Activated gamma-delta T cell (primary cell): Measurements from ENCODE around the gene PHOX2B.
"Not testable (repeated sequence)": the region's sequence is repeated elsewhere in the genome, so short reads cannot be mapped to it uniquely, and the experiment has no call there.

Experiments used
- DNase-seq: peaks from one replicate; lab custom pipeline; 2025; lab: John Stamatoyannopoulos, UW

The PHOX2B gene

DNA sequence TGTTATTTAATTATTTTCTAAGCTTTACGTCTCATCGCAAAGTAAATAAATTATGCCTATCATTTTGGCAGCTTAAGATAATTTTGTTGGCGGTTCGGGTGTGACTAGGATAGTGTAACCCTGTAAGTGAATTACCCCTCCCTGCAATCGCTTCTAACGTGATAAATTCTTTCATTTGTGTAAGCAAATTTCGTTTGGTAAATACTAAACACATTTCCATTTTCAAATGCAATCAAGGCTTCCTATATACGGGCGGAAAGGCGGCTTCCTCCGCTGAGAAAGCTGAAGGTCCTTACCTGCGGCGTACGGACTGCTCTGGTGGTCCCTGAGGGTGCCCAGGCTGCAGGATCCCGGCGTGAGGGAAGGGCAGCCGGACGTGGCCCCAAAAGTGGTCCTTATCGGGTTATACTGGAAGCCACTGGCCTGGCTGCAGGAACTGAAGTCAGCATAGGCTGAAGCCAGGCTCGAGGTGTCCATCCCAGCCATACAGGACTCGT is 403 bp downstream of the PHOX2B start:
- no peak for DNase-seq

DNA sequence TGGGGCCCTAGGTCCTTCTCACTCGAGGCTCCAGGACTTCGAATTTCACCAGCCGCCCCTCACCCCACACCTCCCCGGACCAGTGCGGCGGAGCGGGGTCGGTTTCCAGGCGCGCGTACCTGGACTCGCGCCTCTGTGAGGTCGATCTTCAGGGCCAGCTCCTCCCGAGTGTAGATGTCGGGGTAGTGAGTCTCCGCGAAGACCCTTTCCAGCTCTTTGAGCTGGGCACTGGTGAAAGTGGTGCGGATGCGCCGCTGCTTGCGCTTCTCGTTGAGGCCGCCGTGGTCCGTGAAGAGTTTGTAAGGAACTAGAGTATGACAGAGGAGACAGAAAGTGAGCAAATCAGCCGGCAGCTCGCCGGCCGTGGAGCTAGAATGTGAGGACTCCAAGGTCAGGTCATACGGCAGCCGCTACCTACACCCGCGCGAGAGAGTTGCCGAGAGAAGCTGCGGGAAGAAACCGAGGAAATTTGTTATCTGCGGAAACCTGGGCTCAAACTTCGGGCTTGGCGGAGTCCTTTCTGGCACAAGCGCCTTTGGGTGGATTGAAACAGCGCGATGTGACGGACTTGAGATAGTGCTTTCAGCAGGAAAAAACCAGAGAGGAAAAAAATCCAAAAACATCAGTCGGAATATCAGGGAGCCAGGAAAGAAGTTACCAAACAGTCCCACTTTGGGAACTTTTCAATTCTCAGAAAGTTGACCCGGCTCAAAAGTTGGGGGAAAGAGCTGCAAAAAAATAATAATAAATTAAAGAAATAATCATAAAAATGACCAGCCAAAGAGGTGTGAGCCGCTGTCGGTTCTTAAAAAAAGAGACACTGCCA is 1.1 kb downstream of the PHOX2B start:
- DNase-seq, result no peak

DNA sequence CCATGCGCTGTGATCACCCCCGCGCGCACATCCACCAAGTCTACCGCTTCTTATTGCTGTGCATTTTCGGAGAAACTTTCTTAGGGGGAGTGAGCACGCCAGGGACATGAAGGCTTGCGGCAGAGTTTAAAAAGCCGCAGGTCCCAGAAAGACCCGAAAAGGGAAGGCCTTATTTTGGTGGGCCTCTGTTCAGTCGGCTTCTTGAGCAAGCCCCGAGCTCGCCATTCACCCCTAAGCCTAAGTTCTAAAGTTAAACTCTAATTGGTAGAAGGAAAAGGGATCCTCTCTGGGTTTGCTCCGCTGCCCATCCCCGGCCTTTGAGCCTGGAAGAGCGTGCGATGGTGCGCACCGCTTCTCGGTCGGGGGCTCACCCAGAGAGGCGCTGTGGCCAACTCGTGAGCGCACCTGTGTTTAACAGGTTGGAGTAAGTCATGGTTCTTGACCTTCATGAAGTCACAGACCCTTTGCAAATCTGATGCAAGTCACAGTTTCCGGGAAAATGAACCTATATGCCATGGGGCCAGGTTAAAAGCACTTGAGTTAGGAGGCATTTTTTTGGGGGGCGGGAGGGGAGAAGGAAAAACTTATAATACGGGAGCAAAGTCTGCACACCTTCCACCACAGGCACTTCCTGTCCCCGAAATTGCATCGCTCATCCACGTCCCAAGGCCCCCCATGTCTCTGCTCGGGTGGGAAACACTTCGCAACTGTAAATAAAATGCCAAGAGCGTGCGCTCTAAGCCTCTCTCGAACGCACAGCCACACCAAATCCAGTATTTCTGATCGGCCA is 1.9 kb downstream of the PHOX2B start:
- no peak for DNase-seq

DNA sequence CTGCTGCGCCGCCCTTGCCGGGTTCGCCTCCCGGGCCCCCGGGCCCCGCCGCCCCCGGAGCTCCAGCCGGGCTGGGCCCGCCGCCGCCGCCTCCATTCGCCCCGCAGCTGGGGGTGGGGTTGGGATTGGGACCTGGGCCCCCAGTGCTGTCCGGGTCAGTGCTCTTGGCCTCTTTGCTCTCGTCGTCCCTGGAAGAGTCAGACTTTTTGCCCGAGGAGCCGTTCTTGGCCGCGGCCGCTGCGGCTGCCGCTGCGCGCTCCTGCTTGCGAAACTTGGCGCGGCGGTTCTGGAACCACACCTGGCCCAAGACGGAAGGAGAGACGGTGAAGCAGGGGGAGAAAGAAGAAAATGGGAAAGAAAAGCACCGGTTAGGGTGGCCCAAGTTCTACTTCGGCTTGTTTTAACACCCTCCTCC is 2.5 kb downstream of the PHOX2B start:
- no peak for DNase-seq

DNA sequence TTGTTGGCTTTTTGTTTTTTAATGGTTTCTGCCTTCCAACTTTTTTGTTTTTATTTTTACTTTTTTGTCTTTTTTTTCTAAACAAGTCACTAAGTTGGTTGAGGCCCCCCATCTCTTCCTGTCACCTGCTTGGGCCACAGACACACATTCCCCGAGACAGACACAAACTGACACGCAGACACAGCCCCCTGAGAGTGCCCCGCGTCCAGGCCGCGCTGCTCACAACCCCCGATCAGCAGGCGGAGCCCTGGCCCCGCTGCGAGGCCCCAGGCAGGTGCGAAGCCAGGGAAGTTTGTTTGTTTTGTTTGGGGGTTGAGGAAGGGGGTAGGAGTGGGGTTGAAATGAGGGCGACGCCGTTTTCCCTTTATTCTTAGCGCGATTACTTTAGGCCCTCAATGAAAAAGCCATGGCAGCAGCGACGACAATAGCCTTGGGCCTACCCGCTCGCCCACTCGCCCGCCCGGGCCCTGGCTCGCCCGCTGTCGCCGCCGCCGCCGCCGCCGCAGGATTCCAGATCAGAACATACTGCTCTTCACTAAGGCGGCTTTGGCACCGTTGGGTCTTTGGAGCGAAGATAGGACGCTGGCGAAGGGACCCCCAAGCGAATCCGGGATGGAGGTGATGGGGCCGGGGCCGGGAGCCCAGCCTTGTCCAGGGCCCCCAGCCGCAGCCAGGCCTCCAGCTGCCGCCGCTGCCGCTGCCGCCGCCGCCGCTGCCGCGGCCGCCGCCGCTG is 3.1 kb downstream of the PHOX2B start:
- no peak for DNase-seq

DNA sequence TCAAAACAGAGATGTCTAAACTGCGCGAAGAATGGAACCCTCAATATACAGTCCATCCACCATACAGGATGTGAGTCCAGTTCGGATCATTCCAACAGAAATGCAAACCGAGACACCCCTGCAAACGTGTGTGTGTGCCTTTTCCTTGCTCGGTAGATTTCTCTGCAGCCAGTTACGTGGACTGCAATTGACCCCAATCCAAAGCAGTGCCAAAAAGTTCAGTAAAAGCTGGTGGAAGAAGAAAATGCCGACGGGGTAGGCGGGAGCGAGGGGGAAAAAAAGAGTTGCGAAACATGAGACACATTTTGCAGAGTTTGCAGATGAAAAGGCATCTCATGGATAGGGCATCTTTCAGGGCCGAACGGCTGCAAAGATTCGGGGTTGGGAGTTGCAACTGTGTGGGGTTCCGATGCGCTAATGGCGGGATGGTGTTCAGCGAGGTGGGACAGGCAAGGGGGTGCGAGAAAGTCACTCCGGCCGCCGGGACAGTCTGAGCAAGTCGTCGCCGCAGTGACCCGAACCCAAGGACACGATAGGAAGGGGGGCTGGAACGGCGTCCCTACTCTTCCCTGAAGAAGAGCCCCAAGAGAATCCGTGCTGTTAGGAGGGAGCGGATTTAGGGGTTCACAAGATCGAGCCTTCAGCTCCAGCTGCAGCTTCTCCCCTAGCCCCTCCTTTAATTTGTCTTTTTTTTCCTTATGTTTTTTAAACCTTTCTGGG is 3.8 kb downstream of the PHOX2B start:
- no peak for DNase-seq

DNA sequence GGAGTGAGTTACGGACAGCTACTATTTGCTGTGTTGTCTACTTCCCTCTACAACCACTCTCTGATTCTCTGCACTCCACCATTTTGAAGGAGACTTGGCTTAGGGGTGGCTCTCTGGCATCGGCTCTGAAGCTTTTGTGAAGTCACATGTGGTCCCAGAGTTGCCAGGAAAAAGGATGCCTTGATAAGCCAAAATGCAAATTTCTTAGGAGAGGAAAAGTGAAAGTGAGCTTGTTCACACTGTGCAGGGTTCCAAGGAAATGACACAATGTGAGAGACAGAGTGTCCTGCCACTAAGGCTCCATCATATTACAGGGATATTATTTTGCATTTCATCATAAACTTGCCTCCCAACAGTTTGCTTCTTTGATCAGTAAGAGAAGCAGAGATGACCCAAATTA is 7.2 kb downstream of the PHOX2B start:
- DNase-seq, result no peak

DNA sequence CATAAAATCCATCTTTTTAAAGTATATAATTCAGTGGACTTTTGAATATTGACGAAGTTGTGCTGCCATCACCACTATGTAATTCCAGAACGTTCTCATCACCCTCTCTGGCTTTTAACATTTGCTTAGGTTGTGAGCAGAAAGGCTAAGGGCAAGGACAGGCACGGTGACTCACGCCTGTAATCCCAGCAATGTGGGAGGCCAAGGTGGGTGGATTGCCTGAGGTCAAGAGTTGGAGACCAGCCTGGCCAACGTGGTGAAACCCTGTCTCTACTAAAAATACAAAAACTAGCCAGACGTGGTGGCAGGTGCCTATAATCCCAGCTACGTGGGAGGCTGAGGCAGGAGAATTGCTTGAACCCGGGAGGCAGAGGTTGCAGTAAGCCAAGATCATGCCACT is 11.0 kb downstream of the PHOX2B start:
- DNase-seq, result not testable (repeated sequence)

DNA sequence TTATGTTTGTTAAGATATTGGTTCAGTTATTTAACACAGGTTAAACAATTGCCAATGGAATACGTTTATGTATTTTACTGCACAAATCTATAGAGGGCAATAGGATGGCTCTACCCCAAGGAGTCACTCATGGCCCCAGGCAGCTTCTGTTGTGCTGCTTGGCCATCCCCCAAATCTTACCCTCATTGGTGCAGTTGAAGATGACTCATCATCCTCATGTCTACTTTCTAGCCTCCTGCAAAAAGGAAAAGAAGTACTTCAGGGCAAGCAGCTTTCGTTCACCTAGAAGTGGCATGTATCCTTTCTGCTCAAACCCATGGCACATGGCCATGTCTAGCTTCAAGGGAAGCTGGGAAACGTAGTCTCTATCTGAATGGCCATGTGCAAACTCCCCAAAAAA is 14.2 kb downstream of the PHOX2B start:
- DNase-seq, result no peak

DNA sequence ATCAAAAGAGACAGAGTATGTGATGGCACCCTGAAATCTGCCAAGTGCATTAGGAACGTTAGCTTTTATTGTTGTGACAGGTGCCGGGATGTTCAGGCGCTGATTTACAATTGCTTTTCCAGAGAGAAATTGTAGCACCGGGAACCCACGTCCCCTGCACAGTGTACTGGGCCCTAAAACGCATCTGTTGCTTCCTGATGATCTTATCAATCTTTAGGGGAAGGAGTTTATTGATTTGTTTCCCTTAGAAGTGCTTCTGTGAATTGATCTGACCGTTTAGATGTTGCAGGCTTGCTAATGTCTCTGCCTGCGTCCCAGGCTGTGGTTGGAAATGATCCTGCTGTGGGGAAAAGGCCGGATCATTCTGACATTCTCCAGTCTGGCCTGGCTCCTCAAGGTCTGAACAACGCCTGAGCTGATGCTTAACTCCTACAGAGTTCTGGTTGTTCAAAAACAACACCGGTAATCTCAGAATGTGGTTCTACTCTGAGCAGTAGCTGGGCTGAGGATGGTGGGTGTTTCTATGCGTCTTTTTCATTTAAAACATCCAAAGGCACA is 16.9 kb downstream of the PHOX2B start:
- DNase-seq, result no peak

DNA sequence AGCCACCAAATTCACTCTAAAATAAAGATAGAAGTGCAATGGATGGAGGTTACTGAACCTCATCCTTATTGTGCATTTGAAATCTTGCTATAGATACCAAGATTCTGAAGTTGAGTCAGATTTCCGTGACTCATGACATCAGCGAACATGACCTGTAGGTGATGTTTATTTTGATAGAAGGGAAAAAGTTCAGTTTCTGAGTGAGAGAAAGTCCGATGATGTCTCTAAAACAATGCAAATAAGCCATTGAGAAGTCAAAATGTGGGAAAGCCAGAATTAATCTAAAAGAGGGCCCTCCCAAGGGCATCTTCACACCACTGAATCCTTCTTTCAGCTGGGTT is 20.0 kb downstream of the PHOX2B start:
- no peak for DNase-seq

DNA sequence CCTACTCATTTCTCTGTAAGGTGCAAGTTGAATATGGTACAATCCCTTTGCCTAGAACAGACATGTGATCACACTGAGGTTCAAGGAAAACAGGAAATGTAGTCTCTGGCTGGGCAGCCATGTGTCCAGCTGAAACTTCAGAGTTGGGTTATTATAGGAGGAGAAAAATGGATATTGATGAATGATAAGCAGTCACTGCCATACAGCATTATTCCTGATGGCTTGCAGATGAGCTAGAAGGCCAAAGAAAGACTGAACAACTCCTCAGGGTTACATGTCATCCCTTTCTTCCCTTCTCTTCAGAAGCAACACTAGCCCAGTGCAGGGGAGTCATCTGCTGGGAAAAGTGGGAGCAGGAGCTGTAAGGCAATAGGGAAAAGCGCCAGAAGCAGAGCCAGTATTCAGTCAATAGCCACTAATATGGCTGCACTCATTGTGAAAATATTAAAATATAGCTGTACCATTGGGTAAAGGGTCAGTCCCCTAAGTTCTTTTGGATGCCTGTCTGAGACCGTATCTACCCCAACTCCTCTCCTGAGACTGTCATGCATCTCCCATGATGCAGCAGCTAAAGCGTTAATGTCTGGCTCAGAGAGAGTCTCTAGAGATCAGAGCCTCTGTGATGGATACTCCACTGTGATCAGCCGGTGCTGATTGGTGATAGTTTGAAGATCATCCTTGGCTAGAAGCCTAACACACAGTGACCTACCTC is 20.5 kb downstream of the PHOX2B start:
- no peak for DNase-seq

DNA sequence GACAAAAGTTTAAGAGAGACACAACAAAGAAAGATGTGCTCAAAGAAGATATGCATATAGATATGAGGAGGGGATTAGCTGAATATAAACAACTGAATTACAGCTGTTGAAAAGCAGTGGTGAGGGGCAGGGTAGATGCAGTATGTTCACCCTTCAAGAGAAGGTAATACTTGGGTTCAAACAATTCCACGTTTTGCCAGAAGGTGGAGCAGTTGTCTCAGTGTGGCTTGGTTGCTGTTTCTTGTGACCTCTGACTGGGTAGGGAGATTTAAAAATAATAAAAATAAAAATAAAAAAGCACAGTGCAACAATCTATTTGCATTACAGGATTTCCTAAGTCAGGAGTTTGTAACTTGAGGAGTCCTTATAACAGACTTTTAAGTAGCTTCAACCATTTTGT is 23.3 kb downstream of the PHOX2B start:
- DNase-seq, result no peak

DNA sequence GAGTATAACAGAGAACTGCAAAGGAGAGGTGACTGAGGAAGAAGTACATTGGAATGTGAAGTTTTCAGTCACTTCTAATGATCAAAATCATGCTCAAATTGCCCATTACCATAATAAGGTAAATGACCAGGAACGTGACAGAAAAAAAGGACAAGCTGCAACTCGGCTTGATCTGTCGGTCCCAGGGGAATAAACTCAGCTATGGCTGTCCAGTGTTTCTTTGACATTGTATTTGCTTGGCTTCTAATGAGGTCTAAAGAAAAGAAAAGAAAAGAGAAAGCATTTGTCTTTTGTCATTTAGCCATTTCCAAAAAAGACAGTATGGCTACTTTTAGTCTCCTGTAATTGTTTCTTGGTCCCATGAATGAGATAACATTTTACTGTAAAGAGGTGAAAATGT is 25.2 kb downstream of the PHOX2B start:
- no peak for DNase-seq

DNA sequence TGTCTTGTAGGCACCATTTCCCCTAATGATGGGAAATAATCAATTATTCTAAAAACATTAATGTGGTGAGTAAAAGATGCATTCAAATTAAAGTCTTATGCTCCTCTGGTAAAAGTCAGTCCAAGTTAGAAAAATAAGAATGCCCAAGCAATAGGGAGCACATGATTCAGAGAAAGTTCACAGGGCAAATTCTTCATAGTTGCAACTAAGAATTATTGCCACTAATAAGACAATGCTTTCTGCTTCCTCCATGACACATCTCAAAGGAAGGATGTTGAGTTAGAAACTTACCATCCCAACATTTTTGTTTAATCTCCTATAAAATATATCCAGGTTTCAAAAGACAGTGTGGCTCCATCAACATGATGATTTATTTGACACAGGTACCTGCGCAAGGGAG is 26.3 kb downstream of the PHOX2B start:
- DNase-seq, result no peak

DNA sequence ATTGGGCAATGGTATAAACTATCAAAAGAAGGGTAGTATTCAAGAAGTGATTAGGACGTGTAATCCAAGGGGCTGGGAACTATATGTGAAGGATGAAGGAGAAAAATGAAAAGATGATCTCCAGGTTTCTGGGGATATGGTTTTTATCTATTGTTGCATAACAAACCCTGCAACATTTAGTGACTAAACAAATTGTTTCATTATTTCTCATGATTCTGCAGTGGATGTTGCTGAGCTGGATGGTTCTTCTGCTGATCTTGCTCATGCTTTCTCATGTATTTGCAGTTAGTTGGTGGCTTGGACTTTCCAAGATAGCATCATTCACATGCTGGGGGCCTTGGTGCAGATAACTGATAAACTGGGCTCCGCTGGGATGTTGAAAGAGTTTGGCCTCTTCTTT is 29.1 kb downstream of the PHOX2B start:
- DNase-seq, result no peak

DNA sequence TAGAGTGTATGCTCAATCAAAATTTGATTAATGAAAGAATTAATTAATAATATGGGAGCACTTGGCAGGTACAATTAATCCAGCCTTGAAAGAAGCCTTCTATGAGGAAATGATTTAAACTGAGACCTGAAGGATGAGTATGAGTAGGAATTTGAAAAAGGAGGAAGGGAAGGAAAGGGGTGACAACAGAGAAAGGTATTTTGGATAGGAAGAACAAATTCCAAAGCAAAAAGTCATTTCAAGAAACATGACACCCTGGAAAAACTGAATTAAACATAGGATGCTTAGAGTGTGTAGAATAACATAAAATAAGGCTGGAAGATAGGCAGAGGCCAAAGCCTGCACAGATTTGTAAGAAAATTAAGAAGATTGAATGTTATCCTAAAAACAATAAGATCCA is 29.6 kb downstream of the PHOX2B start:
- DNase-seq, result no peak

DNA sequence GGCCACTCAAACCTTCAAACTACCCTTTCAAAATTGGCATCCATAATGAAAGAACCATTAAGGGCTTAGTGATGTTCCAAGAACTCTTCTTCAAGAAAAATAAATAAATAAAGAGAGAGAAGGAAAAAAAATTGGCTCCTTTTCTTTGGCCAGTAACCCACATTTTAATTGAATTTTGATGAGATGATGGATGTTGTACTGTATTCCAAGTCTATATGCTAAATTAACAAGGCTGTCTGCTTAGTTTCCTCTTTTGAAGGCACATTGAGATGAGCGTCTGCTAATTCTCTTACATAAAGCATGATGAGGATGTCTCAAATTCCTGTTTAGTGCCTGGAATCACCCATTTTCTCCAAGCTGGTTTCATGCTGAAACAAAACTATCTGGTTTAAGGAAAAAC is 33.4 kb downstream of the PHOX2B start:
- DNase-seq, result no peak

DNA sequence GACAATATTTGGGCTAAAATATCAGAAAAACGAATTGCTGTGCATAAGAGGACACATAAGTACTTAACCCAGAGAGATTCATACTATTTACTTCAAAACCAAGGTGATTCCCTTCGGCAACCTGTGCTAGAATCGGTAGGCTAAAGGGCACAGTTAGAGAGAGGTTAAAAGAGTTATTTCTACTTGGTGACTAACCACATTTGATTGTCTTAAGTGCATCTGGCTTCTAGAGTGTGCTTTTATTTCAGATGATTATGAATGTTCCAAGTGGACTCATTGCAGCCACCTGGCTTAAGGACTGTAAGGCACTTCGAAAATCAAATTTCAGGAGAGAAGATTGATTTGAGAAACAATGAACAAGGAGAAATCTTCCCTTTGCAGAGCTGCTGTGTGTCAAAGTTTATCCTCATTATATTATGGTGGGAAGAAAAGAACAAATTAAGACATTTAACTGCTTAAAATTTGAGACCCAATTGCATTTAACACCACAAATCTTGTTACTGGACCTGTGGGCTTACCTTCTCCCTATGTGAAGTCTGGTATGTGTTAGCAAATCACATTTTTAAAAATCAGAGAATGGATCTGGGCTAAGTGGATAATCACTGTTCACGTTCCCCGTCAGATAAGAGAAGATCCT is 34.0 kb downstream of the PHOX2B start:
- no peak for DNase-seq

DNA sequence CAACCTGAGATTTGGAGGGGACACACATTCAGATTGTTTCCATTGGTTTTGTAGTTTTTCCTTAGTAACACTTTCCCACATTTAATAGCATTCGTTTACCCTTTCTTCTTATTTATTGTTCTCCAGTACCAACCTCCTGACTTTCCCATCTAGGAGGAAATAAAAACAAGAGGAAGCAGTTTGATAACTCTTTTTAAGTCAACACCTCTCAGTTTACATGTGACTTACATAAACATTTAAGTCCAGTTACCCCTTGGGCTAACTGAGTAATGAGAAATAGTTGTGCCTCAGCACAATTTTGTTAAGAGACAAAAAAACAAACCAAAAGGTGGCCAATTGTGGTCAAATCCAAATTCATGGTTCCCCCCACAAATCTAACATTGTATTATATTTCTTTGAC is 34.8 kb downstream of the PHOX2B start:
- DNase-seq, result no peak

DNA sequence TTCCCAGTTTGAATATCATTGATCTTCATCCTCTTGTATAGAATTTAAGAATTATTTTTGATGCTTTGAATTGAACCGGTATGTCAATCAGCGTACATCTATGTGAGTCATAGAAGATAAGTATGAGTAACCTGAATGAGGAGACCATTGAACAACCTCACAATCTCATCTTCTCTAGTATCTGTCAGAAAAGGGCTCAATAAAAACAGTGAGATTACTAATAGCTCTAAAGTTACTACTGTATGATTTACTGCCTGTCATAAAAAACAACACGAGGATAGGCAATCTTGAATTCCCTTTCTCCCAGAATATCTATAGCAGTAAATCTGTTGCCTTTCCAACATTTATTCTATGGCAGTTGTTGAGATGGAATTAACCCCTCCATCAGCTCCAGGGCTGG is 36.1 kb downstream of the PHOX2B start:
- DNase-seq, result no peak
